ENCODE results near the gene SUPT6H. TPM values are rescaled to one million over a fixed set of nuclear protein-coding genes. Genes with fewer than 3 reads are reported as not detected.
"Not testable (repeated sequence)": the region's sequence is repeated elsewhere in the genome, so short reads cannot be mapped to it uniquely, and the experiment has no call there.

Gene SUPT6H
- total and polyA plus RNA-seq, 2 of the 8 experiments (the other 6 are each of a cell fraction or from before 2014, with no cell fraction given): 32.0 to 59.9 TPM

DNA sequence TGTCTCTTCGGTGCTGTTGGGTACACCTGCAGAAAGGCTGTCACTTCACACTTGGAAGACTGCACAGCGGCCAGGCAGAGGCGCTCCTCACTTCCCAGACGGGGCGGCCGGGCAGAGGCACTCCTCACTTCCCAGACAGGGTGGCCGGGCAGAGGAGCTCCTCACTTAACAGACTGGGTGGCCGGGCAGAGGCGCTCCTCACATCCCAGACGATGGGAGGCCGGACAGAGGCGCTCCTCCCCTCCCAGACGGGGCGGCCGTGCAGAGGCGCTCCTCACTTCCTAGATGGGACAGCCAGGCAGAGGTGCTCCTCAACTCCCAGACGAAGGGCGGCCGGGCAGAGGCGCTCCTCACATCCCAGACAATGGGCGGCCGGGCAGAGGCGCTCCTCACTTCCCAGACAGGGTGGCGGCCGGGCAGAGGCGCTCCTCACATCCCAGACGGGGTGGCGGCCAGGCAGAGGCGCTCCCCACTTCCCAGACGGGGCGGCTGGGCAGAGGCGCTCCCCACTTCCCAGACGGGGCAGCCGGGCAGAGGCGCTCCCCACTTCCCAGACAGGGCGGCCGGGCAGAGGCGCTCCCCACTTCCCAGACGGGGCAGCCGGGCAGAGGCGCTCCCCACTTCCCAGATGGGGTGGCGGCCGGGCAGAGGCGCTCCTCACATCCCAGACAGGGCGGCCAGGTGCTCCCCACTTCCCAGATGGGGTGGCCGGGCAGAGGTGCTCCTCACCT lies 3.1 kb upstream of the SUPT6H start:
- H3K56ac ChIP-seq (replicated peaks; ENCODE audit: insufficient read length, low read depth, low read length); H2AFZ ChIP-seq (ENCODE audit: low read length); H3K4ac ChIP-seq (replicated peaks; ENCODE audit: insufficient read length, low read depth, low read length); H4K20me1 ChIP-seq (replicated peaks in 1 of 2; ENCODE audit: control insufficient read depth in 1 of 2, insufficient read depth in 2 of 2, low read length in 2 of 2); H3K4me2 ChIP-seq (ENCODE audit: insufficient read depth in 1 of 2, low read depth in 2 of 2, low read length in 2 of 2); H2BK15ac ChIP-seq (ENCODE audit: low read length); H4K5ac ChIP-seq (ENCODE audit: insufficient read length, low read depth, low read length); H2AK5ac ChIP-seq (ENCODE audit: low read depth, low read length); H2BK12ac ChIP-seq (ENCODE audit: low read depth, low read length); H3K23me2 ChIP-seq (ENCODE audit: low read depth, low read length); H2BK120ac ChIP-seq (replicated peaks; ENCODE audit: low read depth, low read length); H3K9ac ChIP-seq (replicated peaks in 1 of 4; ENCODE audit: extremely low read depth in 1 of 4, low read depth in 3 of 4, low read length in 3 of 4); DNase-seq (ENCODE audit: low read depth in 1 of 2, low spot score in 2 of 2); FAIRE-seq; H3K27me3 ChIP-seq (replicated peaks in 1 of 4; ENCODE audit: control insufficient read depth in 3 of 4, extremely low read depth in 1 of 4, insufficient read depth in 3 of 4, low read length in 3 of 4); H2BK5ac ChIP-seq (ENCODE audit: low read depth, low read length); H3K4me3 ChIP-seq (ENCODE audit: extremely low read depth in 1 of 4, insufficient read depth in 2 of 4, low read depth in 3 of 4, low read length in 4 of 4); H3K14ac ChIP-seq (ENCODE audit: insufficient read length); H3K23ac ChIP-seq (ENCODE audit: insufficient read length); H2BK20ac ChIP-seq (ENCODE audit: low read length); H3K79me1 ChIP-seq (ENCODE audit: low read depth, low read length); H3K27ac ChIP-seq (ENCODE audit: low read depth, low read length); H3K18ac ChIP-seq (ENCODE audit: extremely low read depth, low read length); H3K4me1 ChIP-seq (replicated peaks in 1 of 4; ENCODE audit: control insufficient read depth in 3 of 4, insufficient read depth in 4 of 4, low read length in 3 of 4); H4K91ac ChIP-seq (replicated peaks; ENCODE audit: insufficient read length, low read length); H4K8ac ChIP-seq (ENCODE audit: extremely low read depth, insufficient read depth, low read length): not testable (repeated sequence)
- WGBS, 2 experiments (ENCODE audit: extremely low coverage in 1 of 2, insufficient coverage in 1 of 2, insufficient read length in 1 of 2, insufficient replicate concordance in 2 of 2, low coverage in 1 of 2, low lambda C conversion rate in 2 of 2, missing lambda C conversion rate in 1 of 2): 98% methylated on average over 11 of the region's 46 CpGs; no CpG with 5 or more reads in 1 of the 2 experiments
- Histone ChIP-seq H3K79me2 (ENCODE audit: control insufficient read depth in 1 of 2, insufficient read depth in 2 of 2, low read length in 2 of 2) (peaks cover 17 to 50% of the 10 kb centered on the region in 2 experiments; a peak in 3 of 4 replicates), H3K9me3 (ENCODE audit: insufficient read depth in 2 of 2, low read depth in 1 of 2, low read length in 1 of 2) (peaks cover 0 to 17% of the 10 kb centered on the region in 2 experiments; a peak in 3 of 4 replicates), H3K36me3 (ENCODE audit: control insufficient read depth in 2 of 4, insufficient read depth in 4 of 4, low read length in 3 of 4) (peaks cover 0 to 25% (median 9%) of the 10 kb centered on the region in 4 experiments; a peak in 5 of 8 replicates)
- CTCF ChIA-PET (ENCODE audit: partially characterized antibody): interaction anchor here (0.8 kb wide), 1 partner anchor 53 kb away, joined by 3 read pairs; no protein-coding TSS in a partner anchor
- POLR2A ChIA-PET (ENCODE audit: partially characterized antibody): interaction anchor here (1.0 kb wide), 1 partner anchor 12 kb away, joined by 3 read pairs; no protein-coding TSS in a partner anchor

Data from H1 (cell line).